ENCODE results near the gene PITX2. TPM values are rescaled to one million over a fixed set of nuclear protein-coding genes. Genes with fewer than 3 reads are reported as not detected.

Gene PITX2
- total RNA-seq, 1 donor from 2014 or later = 1.3 TPM

DNA sequence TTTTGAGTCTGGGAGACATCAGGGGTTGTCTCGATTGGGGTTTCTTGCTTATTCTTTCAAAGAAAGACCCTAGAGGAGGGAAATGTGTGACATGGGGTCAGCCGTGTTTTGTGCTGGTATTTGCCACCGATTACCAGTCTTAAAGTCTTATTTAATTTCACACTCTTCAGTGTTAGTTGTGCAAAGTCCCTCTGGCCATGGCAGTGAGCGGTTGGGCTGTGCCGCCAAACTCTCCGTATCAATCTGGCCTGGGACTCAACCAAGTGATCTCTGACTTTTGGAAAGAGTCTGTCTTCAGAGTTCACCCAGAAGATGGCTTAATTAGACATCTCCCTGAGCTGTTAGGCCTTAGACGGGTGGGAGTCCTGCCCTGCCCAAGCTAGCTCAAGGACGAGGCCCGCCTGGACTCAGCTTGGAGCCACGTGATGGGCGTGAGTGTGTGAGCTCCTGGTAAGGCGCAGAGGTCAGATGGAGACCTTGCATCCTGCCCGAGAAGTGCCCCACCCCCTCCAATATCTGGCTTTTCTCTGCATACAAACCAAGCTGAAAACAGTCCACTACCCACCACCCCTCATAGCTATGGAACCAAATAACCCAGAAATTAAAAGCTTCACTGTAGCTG, 3.8 kb upstream of the PITX2 start:
- TF ChIP-seq, protein P1, sequence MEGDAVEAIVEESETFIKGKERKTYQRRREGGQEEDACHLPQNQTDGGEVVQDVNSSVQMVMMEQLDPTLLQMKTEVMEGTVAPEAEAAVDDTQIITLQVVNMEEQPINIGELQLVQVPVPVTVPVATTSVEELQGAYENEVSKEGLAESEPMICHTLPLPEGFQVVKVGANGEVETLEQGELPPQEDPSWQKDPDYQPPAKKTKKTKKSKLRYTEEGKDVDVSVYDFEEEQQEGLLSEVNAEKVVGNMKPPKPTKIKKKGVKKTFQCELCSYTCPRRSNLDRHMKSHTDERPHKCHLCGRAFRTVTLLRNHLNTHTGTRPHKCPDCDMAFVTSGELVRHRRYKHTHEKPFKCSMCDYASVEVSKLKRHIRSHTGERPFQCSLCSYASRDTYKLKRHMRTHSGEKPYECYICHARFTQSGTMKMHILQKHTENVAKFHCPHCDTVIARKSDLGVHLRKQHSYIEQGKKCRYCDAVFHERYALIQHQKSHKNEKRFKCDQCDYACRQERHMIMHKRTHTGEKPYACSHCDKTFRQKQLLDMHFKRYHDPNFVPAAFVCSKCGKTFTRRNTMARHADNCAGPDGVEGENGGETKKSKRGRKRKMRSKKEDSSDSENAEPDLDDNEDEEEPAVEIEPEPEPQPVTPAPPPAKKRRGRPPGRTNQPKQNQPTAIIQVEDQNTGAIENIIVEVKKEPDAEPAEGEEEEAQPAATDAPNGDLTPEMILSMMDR (IDR thresholded peaks at IDR 0.05; ENCODE audit: partially characterized antibody, unreplicated experiment) = no peak
- peaks cover 43% of the 10 kb centered on the region for H3K27me3 Mint-ChIP-seq (ENCODE audit: unreplicated experiment)
- DNase-seq = no peak

DNA sequence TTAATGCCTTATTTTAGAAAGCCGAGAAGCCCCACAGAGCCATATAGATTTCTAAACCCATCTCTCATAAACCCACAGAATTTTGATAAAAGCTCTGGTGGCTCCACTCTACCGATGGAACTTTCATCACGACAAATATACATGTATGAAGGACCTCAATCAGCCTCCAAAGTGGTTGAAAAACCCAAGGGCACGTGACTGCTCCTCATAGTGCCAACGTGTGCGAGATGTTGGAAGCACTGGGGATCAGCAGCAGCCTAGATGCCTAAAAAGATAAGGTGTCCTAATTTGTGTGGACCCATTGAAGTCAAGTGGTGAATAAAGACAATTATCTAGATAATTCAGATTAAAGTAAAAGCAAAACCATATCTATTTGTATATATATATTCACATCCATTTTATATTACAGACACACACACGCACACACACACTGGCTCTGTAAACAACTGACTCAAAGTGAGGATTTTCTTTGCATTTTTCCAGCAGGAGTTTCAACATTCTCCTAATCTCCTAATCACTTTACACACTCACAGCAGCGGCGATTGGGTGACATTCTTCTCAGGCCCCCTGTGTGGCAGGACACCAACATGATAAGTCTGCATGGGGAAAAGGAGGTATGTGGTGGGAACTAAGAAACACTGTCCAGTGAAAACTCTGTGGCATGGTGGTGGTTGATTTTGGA, 2.8 kb upstream of the PITX2 start:
- TF ChIP-seq, protein P1 (IDR thresholded peaks at IDR 0.05; ENCODE audit: partially characterized antibody, unreplicated experiment) = no peak
- DNase-seq = no peak
- Mint-ChIP-seq H3K27me3 (ENCODE audit: unreplicated experiment) (peaks cover 43% of the 10 kb centered on the region), H3K36me3 (ENCODE audit: unreplicated experiment) (no peaks in the 10 kb centered on the region), H3K4me3 (ENCODE audit: unreplicated experiment) (no peak overlapping the region), H3K9me3 (ENCODE audit: unreplicated experiment) (peaks cover 23% of the 10 kb centered on the region), H3K27ac (ENCODE audit: unreplicated experiment) (no peak overlapping the region), H3K4me1 (ENCODE audit: low read depth, unreplicated experiment) (peaks cover 13% of the 10 kb centered on the region)

More for the DNA sequence above, 3.8 kb upstream of the PITX2 start:
- Mint-ChIP-seq H3K4me3 (ENCODE audit: unreplicated experiment) (no peak overlapping the region), H3K9me3 (ENCODE audit: unreplicated experiment) (peaks cover 23% of the 10 kb centered on the region), H3K27ac (ENCODE audit: unreplicated experiment) (no peak overlapping the region), H3K36me3 (ENCODE audit: unreplicated experiment) (no peaks in the 10 kb centered on the region), H3K4me1 (ENCODE audit: low read depth, unreplicated experiment) (peaks cover 17% of the 10 kb centered on the region)

DNA sequence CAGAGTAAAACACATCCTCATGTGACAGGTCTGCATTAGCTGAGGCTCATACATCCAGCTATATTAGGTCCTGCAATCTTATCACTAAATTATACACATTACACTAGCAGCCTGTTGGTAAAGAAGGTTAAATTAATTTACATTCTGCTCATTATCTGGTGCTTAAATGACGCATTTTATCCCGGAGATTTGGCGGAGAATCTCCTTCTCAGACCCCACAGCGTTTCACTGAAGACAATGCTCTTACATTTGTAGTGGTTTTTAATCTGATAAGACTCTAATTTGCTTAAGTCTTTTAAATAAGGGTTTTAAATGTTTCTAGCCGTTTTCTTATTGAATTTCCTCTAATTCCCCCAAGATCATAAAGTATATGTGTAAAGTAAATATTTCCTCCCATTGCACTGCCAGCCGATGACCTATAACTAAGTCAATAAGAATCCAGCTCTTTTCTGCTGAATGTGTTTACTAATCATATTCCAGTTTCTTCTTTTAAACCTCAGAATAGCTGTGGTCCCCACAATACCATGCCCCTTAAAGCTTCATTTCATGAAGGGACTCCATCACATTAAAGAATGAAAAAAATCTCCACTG, 2.1 kb upstream of the PITX2 start:
- peaks cover 28% of the 10 kb centered on the region for H3K9me3 Mint-ChIP-seq (ENCODE audit: unreplicated experiment)
- peaks cover 13% of the 10 kb centered on the region for H3K4me1 Mint-ChIP-seq (ENCODE audit: low read depth, unreplicated experiment)
- TF ChIP-seq, protein P1 (IDR thresholded peaks at IDR 0.05; ENCODE audit: partially characterized antibody, unreplicated experiment) = no peak
- peaks cover 48% of the 10 kb centered on the region for H3K27me3 Mint-ChIP-seq (ENCODE audit: unreplicated experiment)
- H3K27ac Mint-ChIP-seq (ENCODE audit: unreplicated experiment) = no peak overlapping the region
- DNase-seq = no peak
- peaks cover 4% of the 10 kb centered on the region for H3K36me3 Mint-ChIP-seq (ENCODE audit: unreplicated experiment)
- no peak overlapping the region for H3K4me3 Mint-ChIP-seq (ENCODE audit: unreplicated experiment)

- TF ChIP-seq, protein P1 (IDR thresholded peaks at IDR 0.05; ENCODE audit: partially characterized antibody, unreplicated experiment) = no peak
- peaks cover 53% of the 10 kb centered on the region for H3K27me3 Mint-ChIP-seq (ENCODE audit: unreplicated experiment)
- DNase-seq = no peak
- no peak overlapping the region for H3K27ac Mint-ChIP-seq (ENCODE audit: unreplicated experiment)
- H3K9me3 Mint-ChIP-seq (ENCODE audit: unreplicated experiment) = peaks cover 30% of the 10 kb centered on the region
- peaks cover 13% of the 10 kb centered on the region for H3K4me1 Mint-ChIP-seq (ENCODE audit: low read depth, unreplicated experiment)
- H3K4me3 Mint-ChIP-seq (ENCODE audit: unreplicated experiment) = no peak overlapping the region
- H3K36me3 Mint-ChIP-seq (ENCODE audit: unreplicated experiment) = peaks cover 4% of the 10 kb centered on the region
These were observed 1.5 kb upstream of the PITX2 start for GRCh38 chr4:110624398-110624780.
